Testis (tissue), 5 donors: ENCODE data around the gene BOD1L2. TPM values are rescaled to one million over a fixed set of nuclear protein-coding genes. Genes with fewer than 3 reads are reported as not detected.

Experiments used
- DNase-seq: peaks from one replicate; pipeline ENCODE4 v3.0.0-alpha.2; 2019
- H3K27ac ChIP-seq, 2 donors: fragments of 200-600 bp; sonication (generic); one replicate each; pipeline ENCODE4 v1.5.1; 2019
- H3K27me3 ChIP-seq: fragments of 200-600 bp; sonication (generic); one replicate; pipeline ENCODE4 v1.5.1; 2019
- H3K36me3 ChIP-seq: fragments of 200-600 bp; sonication (generic); one replicate; pipeline ENCODE4 v1.5.1; 2017; ENCODE audit warnings: low read depth; ENCODE audit errors: missing control alignments
- H3K4me1 ChIP-seq: fragments of 200-600 bp; sonication (generic); one replicate; pipeline ENCODE4 v1.5.1; 2019
- H3K4me3 ChIP-seq, 2 donors: fragments of 200-600 bp; sonication (generic); one replicate each; pipeline ENCODE4 v1.5.1; 2017 to 2019
- H3K9me3 ChIP-seq: fragments of 200-600 bp; sonication (generic); one replicate; pipeline ENCODE4 v1.5.1; 2017
- CTCF ChIP-seq, 3 experiments: fragments of 450-650 bp in 2 of 3; fragments of 200-600 bp in 1 of 3; sonication (generic) in 1 of 3; IDR thresholded peaks; one replicate each; pipeline ENCODE4 v1.5.1; 2016 to 2019; ENCODE audit warnings: antibody characterized with exemption in 3 of 3, mild to moderate bottlenecking in 2 of 3, moderate library complexity in 1 of 3
- POLR2A ChIP-seq: fragments of 450-650 bp; IDR thresholded peaks from one replicate; pipeline ENCODE4 v1.6.1; 2017; ENCODE audit warnings: antibody characterized with exemption, mild to moderate bottlenecking, moderate library complexity
- WGBS, 2 donors: methylation state at CpG; one replicate each; pipeline ENCODE4 v1.1.5; 2018; 5-methylcytosine and 5-hydroxymethylcytosine counted together
- intact Hi-C: fragments of 100-400 bp; cut with DNase I; formaldehyde crosslinking; loops from one replicate; pipeline ENCODE4 v1.15.1; 2023; ENCODE audit warnings: low total_unique reads
- long read RNA-seq, 2 donors: transcript quantifications; one replicate each; lab custom pipeline, GENCODE V29; 2026
- polyA plus RNA-seq: library from polyadenylated mRNA; stranded (reverse); fragments of 350-450 nt; fragmentation: Illumina TruSeq; extraction: RNeasy Lipid Tissue Mini Kit (QIAGEN cat#74804); gene quantifications from one replicate; pipeline ENCODE4 v1.2.3, GENCODE V29; 2014; ENCODE audit warnings: low read depth, low replicate concordance; ENCODE audit not compliant: insufficient read depth
- total RNA-seq, 2 donors: library from RNA; depleted of rRNA; stranded (reverse); fragments of >200 nt; gene quantifications; one replicate each; pipeline ENCODE4 v1.2.3, GENCODE V29; 2016

Gene BOD1L2
- total RNA-seq (100 to 1,000 TPM; 130 to 366 TPM), polyA plus RNA-seq (580 TPM)
- long read RNA-seq, donor 1: 0 reads
- long read RNA-seq, donor 2: 0 reads

GRCh38 chr18:57146956-57147636 is at the start of gene BOD1L2:
TSS of gene BOD1L2 (plus strand) at chr18:57147087. CDS start at chr18:57147313, 226 bp downstream.
- H3K27ac ChIP-seq: no peak within 1 kb of the TSS
- intact Hi-C loops: no loop called here
- TF ChIP-seq POLR2A (no peak), CTCF (IDR thresholded peaks at IDR 0.05) (no peak)
- 62 to 78% methylated on average over 26 to 49 of the region's 50 CpGs for WGBS, 2 donors
- DNase-seq: peak; percentile 21
- H3K9me3 ChIP-seq: no peaks in the 10 kb centered on the region
- H3K36me3 ChIP-seq: no peaks in the 10 kb centered on the region
- peak within 1 kb of the TSS; percentile 36 to 40 for H3K4me3 ChIP-seq
- H3K27me3 ChIP-seq: no peaks in the 10 kb centered on the region
- H3K4me1 ChIP-seq: peaks cover 8% of the 10 kb centered on the region

GRCh38 chr18:57107140-57107832 is 39.6 kb upstream of the BOD1L2 start:
- H3K27me3 ChIP-seq: no peaks in the 10 kb centered on the region
- H3K9me3 ChIP-seq: no peaks in the 10 kb centered on the region
- H3K27ac ChIP-seq: no peak overlapping the region
- WGBS, 2 donors: 48 to 58% methylated on average over 4 of the region's 4 CpGs
- H3K36me3 ChIP-seq: no peaks in the 10 kb centered on the region
- H3K4me1 ChIP-seq: no peaks in the 10 kb centered on the region
- intact Hi-C loops: no loop called here
- TF ChIP-seq POLR2A: no peak
- DNase-seq: peak; percentile 17
- no peak overlapping the region for H3K4me3 ChIP-seq

- Histone ChIP-seq H3K27me3 (no peaks in the 10 kb centered on the region), H3K27ac (no peak overlapping the region), H3K9me3 (no peaks in the 10 kb centered on the region), H3K4me3 (no peak overlapping the region), H3K36me3 (no peaks in the 10 kb centered on the region), H3K4me1 (no peaks in the 10 kb centered on the region)
- TF ChIP-seq CTCF (IDR thresholded peaks at IDR 0.05) (no peak), POLR2A (no peak)
- intact Hi-C loops: no loop called here
- WGBS, 2 donors: 75 to 82% methylated on average over 4 of the region's 4 CpGs
- DNase-seq: no peak
Observed at GRCh38 chr18:57110290-57110689, 36.6 kb upstream of the BOD1L2 start.

- no peaks in the 10 kb centered on the region for H3K36me3 ChIP-seq
- WGBS, 2 donors: 60 to 68% methylated on average over 4 of the region's 4 CpGs
- intact Hi-C loops: no loop called here
Observed at GRCh38 chr18:57113799-57114420, 33.0 kb upstream of the BOD1L2 start.

More at GRCh38 chr18:57113799-57114420, 33.0 kb upstream of the BOD1L2 start:
- no peak for DNase-seq
- Histone ChIP-seq H3K27me3 (no peaks in the 10 kb centered on the region), H3K27ac (no peak overlapping the region), H3K9me3 (no peaks in the 10 kb centered on the region), H3K4me3 (no peak overlapping the region), H3K4me1 (no peaks in the 10 kb centered on the region)
- no peak for TF ChIP-seq CTCF (IDR thresholded peaks at IDR 0.05)
- TF ChIP-seq POLR2A: no peak
